Colon (tissue), 2 donors: ENCODE measurements around the gene PHLPP1.
"Not testable (repeated sequence)": the region's sequence is repeated elsewhere in the genome, so short reads cannot be mapped to it uniquely, and the experiment has no call there.

ENCODE experiments used
- FAIRE-seq: peaks from 2 replicates; lab custom pipeline; 2012; peaks lifted over from hg19 to GRCh38; lab: Jason Lieb, UNC
- donor health status: control.
- donor health status: control.

Gene PHLPP1

DNA sequence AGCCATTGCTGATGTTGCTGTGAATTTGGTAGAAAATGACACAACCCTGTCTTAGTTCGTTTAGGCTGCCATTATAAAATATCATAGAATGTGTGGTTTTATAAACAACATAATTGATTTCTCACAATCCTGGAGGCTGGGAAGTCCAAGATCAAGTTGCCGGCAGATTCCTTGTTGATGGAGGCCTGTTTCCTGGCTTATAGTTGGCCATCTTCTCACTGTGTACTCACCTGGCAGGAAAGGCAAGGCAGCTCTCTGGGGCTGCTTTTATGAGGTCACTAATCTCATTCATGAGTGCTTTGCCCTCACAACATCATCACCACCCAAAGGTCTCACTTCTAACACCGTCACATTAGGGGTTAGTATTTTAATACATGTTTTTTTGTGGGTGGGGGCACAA, 58.4 kb downstream of the PHLPP1 start:
- no peak for FAIRE-seq

DNA sequence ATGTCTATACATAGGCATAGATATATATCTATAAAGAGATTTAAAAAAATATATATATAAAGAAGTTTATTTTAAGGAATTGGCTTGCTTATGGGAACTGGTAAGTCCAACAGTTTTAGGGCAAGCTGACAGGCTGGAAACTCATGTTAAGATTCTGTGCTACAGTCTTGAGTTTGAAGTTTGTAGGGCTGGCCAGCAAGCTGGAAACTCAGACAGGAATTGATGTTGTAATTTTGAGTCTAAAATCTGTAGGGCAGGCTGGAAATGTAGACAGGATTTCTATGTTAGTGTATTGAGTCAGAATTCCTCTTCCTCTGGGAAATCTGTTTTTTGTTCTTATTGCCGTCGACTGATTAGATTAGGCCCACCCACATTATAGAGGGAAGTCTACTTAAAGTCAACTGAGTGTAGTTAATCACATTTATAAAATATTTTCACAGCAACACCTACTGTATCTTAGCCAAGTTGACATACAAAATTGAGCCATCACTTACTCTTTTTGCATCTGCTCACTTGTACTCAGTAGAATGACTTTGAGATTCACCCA, 60.8 kb downstream of the PHLPP1 start:
- FAIRE-seq = no peak

DNA sequence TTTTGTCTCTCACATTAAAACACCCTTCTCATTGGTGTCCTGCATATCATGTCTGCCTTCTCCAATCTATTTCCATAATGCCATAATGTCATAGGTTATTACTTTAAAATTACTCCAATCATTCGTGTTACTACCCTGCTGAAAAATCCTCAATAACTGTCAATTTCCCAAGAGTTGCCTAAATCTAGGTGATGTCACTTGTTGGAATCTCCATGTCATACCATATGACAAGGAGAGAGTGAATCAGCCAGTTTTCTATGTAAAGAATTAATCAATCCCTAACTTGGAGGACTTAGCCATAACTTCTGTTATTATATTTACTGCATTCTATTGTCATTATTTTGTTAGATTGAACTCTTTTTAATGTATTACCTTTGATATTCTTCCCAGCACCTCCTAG, 62.5 kb downstream of the PHLPP1 start:
- FAIRE-seq = no peak

GRCh38 chr18:62778976-62779869, 63.9 kb downstream of the PHLPP1 start:
- no peak for FAIRE-seq

GRCh38 chr18:62781262-62781661, 65.9 kb downstream of the PHLPP1 start:
- FAIRE-seq = no peak

- FAIRE-seq = no peak
Observed at GRCh38 chr18:62781893-62782292, 66.6 kb downstream of the PHLPP1 start.

DNA sequence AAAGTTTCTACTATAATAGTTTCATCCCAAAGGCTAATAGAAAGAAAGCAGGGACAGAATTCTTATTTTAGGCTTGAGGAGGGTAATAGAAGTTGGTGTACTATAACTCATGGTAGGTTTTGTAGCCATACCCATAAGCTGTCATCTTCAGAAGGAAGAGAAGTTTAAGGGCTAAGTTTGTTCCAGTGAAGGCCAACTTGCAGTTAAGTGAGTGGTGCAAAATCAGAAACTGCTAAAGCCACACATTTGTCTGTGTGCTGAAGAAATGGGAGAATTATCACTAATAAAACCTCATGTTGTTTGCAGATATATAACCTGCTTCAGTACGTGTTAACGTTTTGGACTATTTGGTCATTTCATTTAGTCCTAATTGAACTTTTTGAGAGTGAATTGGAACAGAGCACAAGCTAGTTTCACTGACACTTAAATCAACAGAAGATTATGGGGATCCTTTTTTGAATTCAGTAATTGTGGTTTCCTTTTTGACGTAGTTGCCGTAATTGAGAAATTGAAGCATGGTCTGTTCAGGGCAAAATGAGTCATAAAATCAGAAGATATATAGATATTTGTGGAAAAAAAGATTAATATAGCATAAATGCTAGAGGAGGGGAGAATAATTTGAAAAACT, 69.1 kb downstream of the PHLPP1 start:
- no peak for FAIRE-seq

GRCh38 chr18:62784966-62785413, 69.6 kb downstream of the PHLPP1 start:
- no peak for FAIRE-seq

DNA sequence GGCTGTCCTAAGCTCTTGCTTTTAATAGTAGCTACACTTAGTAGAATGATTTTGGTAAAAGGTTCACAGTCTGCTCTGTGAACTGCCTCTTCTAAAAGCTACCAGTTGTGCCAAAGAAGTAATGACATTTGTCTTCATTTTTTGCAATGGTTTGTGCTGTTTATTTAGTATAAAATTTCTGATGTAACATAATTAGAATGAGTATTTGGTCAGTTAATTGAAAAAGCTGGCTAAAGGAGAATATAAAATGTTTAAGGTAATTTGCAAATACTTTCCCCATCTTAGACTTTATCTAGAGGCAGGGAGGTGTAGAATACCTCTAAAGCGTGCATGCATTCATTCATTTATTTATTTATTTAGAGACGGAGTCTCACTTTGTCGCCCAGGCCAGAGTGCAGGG, 71.3 kb downstream of the PHLPP1 start:
- FAIRE-seq = no peak

GRCh38 chr18:62788111-62788510, 72.8 kb downstream of the PHLPP1 start:
- no peak for FAIRE-seq

DNA sequence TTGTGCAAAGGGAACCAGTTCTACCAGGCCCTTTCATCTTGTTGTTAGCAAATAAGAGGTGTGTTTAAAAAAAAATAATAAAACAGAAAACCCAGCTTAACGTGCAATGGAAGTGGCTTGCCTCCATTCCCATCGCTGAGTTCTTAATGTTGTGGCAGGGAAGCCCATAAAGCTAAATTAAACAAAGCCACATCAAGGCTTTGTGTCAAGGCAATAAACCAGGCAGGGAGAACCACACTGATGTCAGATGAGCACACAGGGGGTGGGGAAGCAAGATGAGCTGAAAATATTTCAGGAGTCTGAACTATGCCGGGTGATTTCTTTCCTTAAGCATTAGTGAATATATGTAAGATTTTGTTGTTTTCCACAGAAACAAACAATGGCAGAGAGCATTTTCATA, 73.5 kb downstream of the PHLPP1 start:
- FAIRE-seq = no peak

- FAIRE-seq = no peak
Observed at GRCh38 chr18:62790871-62791772, 75.8 kb downstream of the PHLPP1 start.

GRCh38 chr18:62792016-62792415, 76.7 kb downstream of the PHLPP1 start:
- FAIRE-seq = no peak

- no peak for FAIRE-seq
Observed at GRCh38 chr18:62795813-62796212, 80.5 kb downstream of the PHLPP1 start.

DNA sequence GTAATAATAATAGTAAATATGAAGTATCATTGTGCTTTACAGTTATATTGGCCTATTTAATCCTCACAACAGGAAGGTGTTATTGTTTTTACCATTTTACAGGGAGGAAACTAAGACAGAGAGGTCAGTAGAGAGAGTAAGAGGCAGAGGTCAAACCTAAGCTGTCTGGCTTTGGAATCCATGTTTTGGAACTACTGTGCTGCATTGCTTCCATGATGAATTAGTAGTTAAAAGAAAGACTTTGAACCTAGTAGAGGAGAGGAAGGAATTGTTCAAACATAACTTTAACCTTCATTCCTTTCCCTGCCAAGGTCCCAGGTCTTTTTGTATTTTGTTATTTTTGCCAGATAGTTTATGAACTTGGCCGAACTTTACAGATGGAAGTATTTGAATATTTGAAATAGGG, 80.9 kb downstream of the PHLPP1 start:
- FAIRE-seq = no peak

- FAIRE-seq = no peak
Observed at GRCh38 chr18:62797329-62797728, 82.0 kb downstream of the PHLPP1 start.

DNA sequence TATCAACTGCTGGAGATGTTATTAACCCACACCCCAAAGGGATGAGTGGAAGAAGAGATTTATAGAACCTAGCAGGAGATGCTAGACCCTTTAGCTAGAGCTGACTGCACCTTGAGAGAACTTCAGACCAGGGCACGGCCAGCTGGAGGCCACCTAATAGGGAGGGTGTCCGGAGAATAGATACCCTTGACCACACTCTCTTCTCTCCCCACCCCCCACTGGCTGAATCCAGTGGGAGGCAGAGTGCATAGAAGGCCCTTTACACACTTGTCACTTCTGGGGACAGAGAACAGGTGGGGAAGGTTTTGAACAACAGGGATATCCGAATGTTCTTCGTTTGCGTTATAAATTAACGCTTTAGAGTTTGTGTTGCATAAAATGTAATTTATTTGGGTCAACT, 84.6 kb downstream of the PHLPP1 start:
- FAIRE-seq = no peak

GRCh38 chr18:62802523-62802922, 87.2 kb downstream of the PHLPP1 start:
- FAIRE-seq = no peak

- FAIRE-seq = no peak
Observed at GRCh38 chr18:62807396-62807795, 92.1 kb downstream of the PHLPP1 start.

DNA sequence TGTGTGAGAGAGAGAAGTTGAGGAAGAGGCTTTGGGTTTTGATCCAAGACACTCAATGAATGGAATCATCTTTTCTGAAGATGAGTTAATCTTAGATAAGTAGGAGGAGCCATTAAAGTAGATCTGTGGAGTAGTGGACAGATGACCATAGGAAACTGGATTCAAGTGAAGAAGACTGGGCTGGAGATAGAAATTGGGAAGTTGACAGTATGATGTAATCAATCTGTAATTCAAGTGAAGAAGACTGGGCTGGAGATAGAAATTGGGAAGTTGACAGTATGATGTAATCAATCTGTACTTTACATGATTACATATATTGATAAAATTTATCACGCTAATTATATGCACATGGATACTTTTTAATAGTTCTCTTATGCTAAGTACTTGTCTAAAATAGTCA, 92.8 kb downstream of the PHLPP1 start:
- FAIRE-seq = no peak

DNA sequence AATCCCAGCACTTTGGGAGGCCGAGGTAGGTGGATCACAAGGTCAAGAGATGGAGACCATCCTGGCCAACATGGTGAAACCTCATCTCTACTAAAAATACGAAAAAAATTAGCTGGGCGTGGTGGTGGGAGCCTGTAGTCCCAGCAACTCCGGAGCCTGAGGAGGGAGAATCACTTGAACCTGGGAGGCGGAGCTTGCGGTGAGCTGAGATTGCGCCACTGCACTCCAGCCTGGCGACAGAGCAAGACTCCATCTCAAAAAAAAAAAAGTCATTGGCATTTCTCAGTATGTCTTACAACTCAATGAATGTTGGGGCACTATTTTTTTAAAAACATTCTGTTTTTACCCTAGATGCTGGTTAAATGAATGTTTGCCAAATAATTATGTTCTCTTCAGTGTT, 94.1 kb downstream of the PHLPP1 start:
- not testable (repeated sequence) for FAIRE-seq

DNA sequence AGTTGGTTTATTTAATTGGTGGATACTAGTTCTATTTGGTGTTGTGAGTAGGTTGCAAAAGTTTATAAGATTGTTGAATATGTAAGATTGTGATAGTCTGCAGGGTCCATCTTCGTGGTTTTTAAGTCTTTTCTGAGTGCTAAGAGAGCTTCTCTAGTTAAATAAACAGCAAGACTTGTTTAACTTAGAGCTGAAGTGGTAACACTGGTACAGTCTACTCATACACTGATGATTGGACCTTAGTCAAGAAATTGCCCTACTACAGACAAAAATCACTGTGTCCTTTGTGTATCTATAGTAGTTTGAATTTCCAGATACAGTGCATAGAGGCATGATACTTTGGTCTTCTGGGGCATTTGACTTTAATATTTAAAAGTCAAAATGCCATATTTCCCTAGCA, 94.6 kb downstream of the PHLPP1 start:
- FAIRE-seq = no peak
